CD4-positive, alpha-beta T cell treated with Interleukin-21 for 1 hour (primary cell): Measurements from ENCODE around the gene ZDHHC11.

Experiments
- DNase-seq: peaks from one replicate; pipeline ENCODE4 v3.0.0-alpha.2; 2020

ZDHHC11 gene

DNA sequence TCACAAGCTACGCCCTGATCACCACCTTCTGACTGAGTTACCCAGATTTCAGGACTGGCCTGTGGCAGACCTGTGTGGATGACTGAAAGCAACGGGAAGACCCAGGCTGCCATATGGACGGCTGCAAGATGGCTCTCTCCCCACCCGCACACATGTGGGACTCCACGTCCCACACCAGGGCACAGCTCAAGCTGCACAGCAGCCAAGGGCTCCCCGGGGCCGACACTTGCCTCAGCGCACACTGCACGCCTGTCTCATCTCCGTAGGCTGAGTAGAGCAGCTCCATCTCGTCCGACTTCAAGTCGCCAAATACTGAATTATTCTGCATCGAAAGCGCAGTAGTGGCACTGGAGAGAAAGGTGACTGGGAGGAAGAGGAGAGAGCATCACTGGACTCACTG is 27.3 kb upstream of the ZDHHC11 start:
- no peak for DNase-seq

GRCh38 chr5:876398-877365 is 25.9 kb upstream of the ZDHHC11 start:
- DNase-seq = no peak

GRCh38 chr5:875931-876330 is 25.1 kb upstream of the ZDHHC11 start:
- no peak for DNase-seq

- DNase-seq = no peak
Measured at GRCh38 chr5:873328-873727, 22.5 kb upstream of the ZDHHC11 start.

DNA sequence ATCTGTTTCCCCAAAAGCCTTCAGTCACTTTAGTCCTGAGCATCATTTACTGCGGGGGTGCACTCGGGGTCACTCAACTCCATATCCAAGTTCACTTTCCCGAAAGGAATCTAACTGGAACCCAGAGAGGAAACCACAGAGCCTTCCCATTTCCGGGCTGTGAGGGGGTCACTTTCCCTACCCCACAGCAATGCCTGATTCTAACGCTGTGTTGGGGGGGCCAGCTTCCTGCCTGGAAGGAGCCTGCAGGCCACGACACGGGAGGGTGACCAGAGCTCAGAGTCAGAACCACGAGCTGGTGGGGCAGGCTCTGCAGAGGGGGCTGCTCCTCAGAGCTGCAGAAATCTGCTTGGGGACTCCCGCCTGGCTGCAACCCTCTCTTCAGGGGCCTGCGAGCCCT is 21.5 kb upstream of the ZDHHC11 start:
- no peak for DNase-seq

- no peak for DNase-seq
Measured at GRCh38 chr5:871596-872298, 21.0 kb upstream of the ZDHHC11 start.

GRCh38 chr5:870956-871355 is 20.2 kb upstream of the ZDHHC11 start:
- no peak for DNase-seq

DNA sequence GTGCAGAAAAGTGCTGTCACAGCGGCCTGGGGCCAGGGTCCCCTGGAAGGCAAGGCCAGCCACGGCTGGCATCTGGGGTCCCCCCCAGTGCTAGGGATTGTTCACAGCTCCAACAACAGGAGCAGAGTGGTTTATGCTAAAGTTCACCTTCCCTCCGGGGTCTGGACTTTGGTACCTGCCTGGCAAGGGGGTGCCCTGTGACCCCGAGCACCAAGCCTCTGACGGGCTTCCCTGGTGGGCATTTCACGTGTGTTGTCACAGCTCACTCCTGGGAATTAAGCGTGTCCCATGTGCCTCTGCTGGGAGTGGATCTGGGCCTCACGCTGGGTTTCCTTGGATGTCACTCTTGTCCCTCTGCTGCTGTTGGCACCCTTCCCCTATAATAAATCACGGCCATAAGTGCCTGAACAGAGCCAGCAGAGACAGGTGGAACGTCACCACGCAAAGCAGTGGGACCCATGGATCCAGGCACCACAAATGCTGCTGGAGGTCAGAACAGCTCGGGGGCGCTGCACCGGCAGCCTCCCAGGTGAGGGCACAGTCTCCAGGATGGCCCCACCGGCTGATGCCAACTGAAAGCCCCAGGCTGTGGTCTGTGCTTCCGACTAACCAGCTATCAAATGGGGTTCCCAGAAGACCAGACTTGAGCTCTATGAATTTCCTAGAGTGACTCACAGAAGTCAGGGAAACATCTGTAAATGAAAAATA is 17.8 kb upstream of the ZDHHC11 start:
- DNase-seq = no peak

GRCh38 chr5:867300-867870 is 16.6 kb upstream of the ZDHHC11 start:
- DNase-seq = no peak

DNA sequence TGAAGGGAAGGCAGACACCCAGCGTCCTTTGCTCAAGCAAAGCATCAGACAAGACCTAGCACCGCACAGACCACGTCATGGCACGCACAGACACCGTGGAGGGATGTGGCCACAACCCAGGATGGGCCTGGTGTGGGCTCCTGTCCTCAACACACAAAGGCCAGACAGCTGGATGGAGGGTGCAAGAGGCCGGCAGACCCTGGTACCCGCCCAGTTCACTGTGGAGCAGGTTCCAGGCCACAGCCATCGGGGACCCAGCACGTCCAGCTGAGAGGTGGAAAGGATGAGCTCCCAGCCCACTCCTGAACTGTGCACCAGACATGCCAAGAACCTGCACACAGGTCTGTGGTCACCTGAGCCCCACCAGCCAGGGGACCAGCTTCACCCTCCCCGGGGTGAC is 15.0 kb upstream of the ZDHHC11 start:
- DNase-seq = no peak

GRCh38 chr5:865168-865521 is 14.4 kb upstream of the ZDHHC11 start:
- DNase-seq = no peak

DNA sequence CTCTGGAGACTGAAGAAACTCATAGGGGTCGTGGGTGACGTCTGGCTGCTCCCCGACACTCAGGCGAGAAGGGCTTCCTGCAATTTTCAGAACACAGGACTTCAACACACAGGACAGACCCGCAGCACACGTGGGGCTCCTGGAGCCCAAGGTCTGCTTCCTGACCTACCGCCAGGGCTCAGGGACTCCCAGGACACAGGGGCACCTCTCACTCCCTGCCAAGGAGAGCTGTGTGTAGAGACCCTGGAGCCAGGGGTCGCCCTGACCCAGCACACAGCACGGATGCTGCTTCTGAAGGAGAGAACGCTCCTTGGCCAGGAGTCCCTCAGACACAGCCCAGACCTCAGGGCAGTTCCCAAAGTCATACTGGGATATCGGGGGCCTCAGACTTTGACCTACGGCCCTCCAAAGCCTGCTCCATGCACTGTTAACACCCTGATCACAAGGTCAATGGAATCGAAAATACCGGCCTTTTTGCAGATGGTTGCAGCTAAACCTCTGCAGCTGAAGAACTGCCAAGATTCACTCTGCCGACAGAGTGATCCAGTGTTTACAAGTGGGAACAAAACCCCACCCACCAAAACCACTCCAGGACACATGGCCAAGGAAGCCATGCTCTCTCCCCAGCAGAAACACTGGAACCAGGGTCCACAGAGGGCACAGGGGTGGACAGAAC is 13.8 kb upstream of the ZDHHC11 start:
- no peak for DNase-seq

DNA sequence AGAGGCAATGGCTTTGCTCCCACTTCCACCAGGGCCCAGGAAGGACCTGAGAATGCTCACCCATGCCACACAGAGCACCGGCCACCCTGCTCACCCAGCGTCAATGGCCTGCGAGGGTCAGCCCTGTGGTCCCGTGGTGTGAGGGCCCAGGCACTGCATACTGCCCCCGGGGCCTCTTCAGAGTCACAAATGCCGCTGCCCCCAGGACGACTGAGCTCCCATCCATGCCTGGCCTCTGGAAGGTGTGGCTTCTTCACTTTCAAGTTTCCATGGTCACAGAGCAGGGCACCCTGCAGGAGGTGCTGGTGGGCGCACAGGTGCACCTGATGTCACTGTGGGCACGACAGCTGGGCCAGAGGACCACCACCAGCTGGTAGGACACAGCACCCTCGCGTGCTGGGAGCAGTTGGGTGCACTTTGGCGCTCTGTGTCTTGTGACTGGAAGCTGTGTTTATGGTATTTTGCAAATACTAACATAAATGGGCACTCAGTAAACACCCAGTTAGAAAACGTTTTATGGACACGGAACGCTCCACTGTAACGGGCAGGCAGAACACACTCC is 12.5 kb upstream of the ZDHHC11 start:
- DNase-seq = no peak

- DNase-seq = no peak
Measured at GRCh38 chr5:862367-863243, 11.8 kb upstream of the ZDHHC11 start.

DNA sequence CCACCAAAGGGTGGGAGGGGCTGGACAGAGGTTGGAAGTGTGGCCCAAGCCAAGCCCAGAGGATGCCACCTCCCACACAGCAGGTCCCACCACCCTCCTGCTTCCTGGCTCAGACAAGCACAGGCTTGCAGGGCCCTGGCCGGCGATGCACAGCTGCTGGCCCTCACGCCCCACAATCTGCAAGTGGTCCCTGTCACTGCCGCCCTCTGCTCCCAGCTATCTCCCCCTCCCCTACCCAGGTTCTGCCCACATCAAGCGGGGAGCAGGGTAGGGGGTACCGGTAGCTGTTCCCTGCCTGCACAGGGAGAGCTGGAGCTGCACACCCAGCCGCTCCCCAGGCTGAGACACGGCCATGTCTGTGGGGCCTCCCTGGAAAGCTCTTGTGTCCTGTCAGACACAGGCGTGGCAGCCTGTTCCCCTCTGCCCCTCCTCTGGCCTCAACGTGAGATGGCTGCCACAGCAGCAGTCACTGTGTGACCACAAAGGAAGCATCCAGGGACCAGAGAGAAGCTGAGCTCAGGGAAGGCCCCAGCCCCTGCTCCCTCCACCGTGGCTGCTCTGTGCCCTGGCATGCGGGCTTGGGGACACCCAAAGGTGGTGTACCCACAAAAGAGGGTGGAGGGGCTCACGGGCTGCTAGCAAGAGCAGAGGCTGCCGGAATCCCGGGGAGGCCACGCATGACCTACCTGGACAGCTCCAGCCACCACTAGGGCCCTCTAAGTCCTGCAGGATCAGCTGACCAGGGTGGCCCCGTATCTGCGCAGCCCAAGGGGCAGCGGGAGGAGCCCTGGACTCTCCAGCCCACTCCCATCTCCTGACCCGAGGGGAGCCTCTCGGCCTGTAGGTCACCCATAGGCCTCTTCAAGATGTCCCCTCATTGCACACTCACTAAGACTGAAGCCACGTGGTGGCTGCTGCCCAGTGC is 10.9 kb upstream of the ZDHHC11 start:
- no peak for DNase-seq

- no peak for DNase-seq
Measured at GRCh38 chr5:860506-861150, 9.8 kb upstream of the ZDHHC11 start.

DNA sequence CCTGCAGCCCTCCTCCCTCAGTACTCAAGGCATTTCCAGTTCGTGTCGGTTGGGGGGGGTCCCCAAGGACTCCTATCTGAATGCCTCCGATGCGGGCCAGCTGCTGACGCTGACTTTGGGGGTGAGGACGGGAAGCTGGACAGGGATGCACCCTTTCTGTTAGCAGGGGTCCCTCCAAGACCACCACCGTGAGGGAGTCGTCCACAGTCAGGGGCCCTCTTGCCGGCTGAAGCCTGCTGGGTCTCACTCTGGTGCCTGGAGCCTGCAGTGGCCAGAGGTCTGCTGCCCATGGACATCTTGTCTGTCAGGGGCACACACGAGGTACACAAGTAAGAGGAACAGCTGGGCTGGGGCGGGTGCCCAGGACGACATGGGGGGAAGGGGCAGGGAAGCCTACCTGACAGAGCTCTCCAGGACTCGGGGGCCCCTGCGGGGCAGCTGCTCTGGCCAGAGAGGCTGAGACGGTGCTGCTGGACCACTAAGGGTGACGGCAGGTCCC is 9.1 kb upstream of the ZDHHC11 start:
- no peak for DNase-seq

DNA sequence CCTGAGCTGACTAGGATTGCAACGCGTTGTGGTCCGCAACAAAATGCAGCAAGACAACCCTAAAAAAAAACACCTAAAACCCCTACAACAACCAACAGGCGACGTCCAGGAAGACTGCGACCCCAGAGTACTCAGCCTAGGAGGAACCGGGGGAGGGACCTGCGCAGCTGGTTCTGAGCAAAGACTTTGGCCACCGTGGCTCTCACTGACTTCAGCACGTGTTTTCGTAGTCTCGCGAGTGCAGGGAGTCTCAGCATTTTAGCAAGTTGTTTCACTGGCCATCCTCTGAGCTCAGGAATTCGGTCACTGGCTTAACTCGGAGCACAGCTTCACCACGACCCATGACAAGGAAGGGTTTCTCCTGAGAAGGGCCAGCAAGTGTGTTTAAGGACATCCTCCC is 8.6 kb upstream of the ZDHHC11 start:
- no peak for DNase-seq

GRCh38 chr5:858726-859125 is 7.9 kb upstream of the ZDHHC11 start:
- DNase-seq = no peak
